ENCODE data around the gene EMID1. TPM values are rescaled to one million over a fixed set of nuclear protein-coding genes. Genes with fewer than 3 reads are reported as not detected.

Gene EMID1
- total and polyA plus RNA-seq, 3 donors from 2014 or later, result 6.2 to 7.5 (median 7.0) TPM

GRCh38 chr22:29299136-29299900 lies 93.6 kb downstream of the EMID1 start:
- Histone ChIP-seq H3K27ac (no peak overlapping the region), H3K36me3 (ENCODE audit: low read depth, missing control alignments) (no peaks in the 10 kb centered on the region), H3K4me3 (no peak overlapping the region), H3K9me3 (no peaks in the 10 kb centered on the region), H3K4me1 (peaks cover 5% of the 10 kb centered on the region), H3K27me3 (no peaks in the 10 kb centered on the region)
- intact Hi-C loops (cut with DNase I; ENCODE audit: low total_unique reads), result no loop called here
- TF ChIP-seq POLR2A (IDR thresholded peaks at IDR 0.05), result no peak
- TF ChIP-seq CTCF (IDR thresholded peaks at IDR 0.05), result no peak
- 85 to 86% methylated on average over 19 of the region's 19 CpGs for WGBS, 2 donors
- DNase-seq, result no peak

- DNase-seq, result no peak
- H3K27me3 ChIP-seq, result no peaks in the 10 kb centered on the region
- intact Hi-C loops (cut with DNase I; ENCODE audit: low total_unique reads), result no loop called here
- no peaks in the 10 kb centered on the region for H3K9me3 ChIP-seq
- H3K36me3 ChIP-seq (ENCODE audit: low read depth, missing control alignments), result no peaks in the 10 kb centered on the region
- no peak for TF ChIP-seq POLR2A (IDR thresholded peaks at IDR 0.05)
- no peak for TF ChIP-seq CTCF (IDR thresholded peaks at IDR 0.05)
- peaks cover 5% of the 10 kb centered on the region for H3K4me1 ChIP-seq
- no peak overlapping the region for H3K4me3 ChIP-seq
- 61 to 62% methylated on average over 4 of the region's 4 CpGs for WGBS, 2 donors
- no peak overlapping the region for H3K27ac ChIP-seq
Measured at GRCh38 chr22:29300467-29300806, 94.7 kb downstream of the EMID1 start.

GRCh38 chr22:29300807-29301601 lies 95.3 kb downstream of the EMID1 start:
- WGBS, 2 donors, result 76 to 78% methylated on average over 10 of the region's 10 CpGs
- H3K27ac ChIP-seq, result no peak overlapping the region
- H3K36me3 ChIP-seq (ENCODE audit: low read depth, missing control alignments), result no peaks in the 10 kb centered on the region
- H3K9me3 ChIP-seq, result no peaks in the 10 kb centered on the region
- no peaks in the 10 kb centered on the region for H3K27me3 ChIP-seq
- TF ChIP-seq CTCF (IDR thresholded peaks at IDR 0.05) (no peak), POLR2A (IDR thresholded peaks at IDR 0.05) (no peak)
- H3K4me3 ChIP-seq, result no peak overlapping the region
- DNase-seq, result no peak
- H3K4me1 ChIP-seq, result peaks cover 7% of the 10 kb centered on the region
- intact Hi-C loops (cut with DNase I; ENCODE audit: low total_unique reads), result no loop called here

- Histone ChIP-seq H3K4me3 (no peak overlapping the region), H3K36me3 (ENCODE audit: low read depth, missing control alignments) (no peaks in the 10 kb centered on the region), H3K27me3 (no peaks in the 10 kb centered on the region), H3K9me3 (no peaks in the 10 kb centered on the region), H3K4me1 (peaks cover 10% of the 10 kb centered on the region), H3K27ac (no peak overlapping the region)
- no peak for DNase-seq
- 84 to 90% methylated on average over 10 to 17 of the region's 17 CpGs for WGBS, 2 donors
- intact Hi-C loops (cut with DNase I; ENCODE audit: low total_unique reads), result no loop called here
- no peak for TF ChIP-seq POLR2A (IDR thresholded peaks at IDR 0.05)
- no peak for TF ChIP-seq CTCF (IDR thresholded peaks at IDR 0.05)
Measured at GRCh38 chr22:29301716-29302401, 96.2 kb downstream of the EMID1 start.

Measured in testis (tissue), 3 donors.